IMR-90 (cell line): ENCODE measurements around the gene NEGR1. TPM values are rescaled to one million over a fixed set of nuclear protein-coding genes. Genes with fewer than 3 reads are reported as not detected.

Source experiments
- ATAC-seq: fragments of 200-7000 bp; cut with Tn5 transposase; 2 replicates; pipeline ENCODE4 v1.9.1; 2020; ENCODE audit warnings: low read depth, mild to moderate bottlenecking, moderate library complexity
- BruUV-seq: library from RNA; stranded (reverse); fragments of 400-500 nt; replicated peaks from 2 replicates; lab custom pipeline; 2021; lab: Mats Ljungman, UMichigan
- CTCF ChIA-PET: fragments of 300-600 bp; formaldehyde crosslinking; extraction: SDS; loops from one replicate; lab custom pipeline; 2021; ENCODE audit warnings: antibody characterized with exemption; lab: Yijun Ruan, JAX
- POLR2A ChIA-PET: fragments of 300-600 bp; sonication (Branson Sonifier 250); formaldehyde crosslinking; loops from one replicate; lab custom pipeline; 2022; ENCODE audit warnings: antibody characterized with exemption; ENCODE audit not compliant: unreplicated experiment; lab: Charles Lee
- DNase-seq: peaks from one replicate; pipeline ENCODE4 v3.0.0; 2013
- H2AFZ ChIP-seq: replicated peaks from 2 replicates; pipeline ENCODE3; 2013; ENCODE audit warnings: low read length, mild to moderate bottlenecking; ENCODE audit not compliant: poor library complexity
- H2AK5ac ChIP-seq: 2 replicates; pipeline ENCODE4 v1.6.1; 2013; ENCODE audit warnings: low read depth, low read length, inconsistent platforms
- H2AK9ac ChIP-seq: replicated peaks from 2 replicates; pipeline ENCODE3; 2013; ENCODE audit warnings: mild to moderate bottlenecking, low read depth, low read length, moderate library complexity; ENCODE audit not compliant: poor library complexity
- H2BK120ac ChIP-seq: 2 replicates; pipeline ENCODE4 v1.6.1; 2013; ENCODE audit warnings: low read depth, low read length, inconsistent platforms
- H2BK15ac ChIP-seq: 3 replicates; pipeline ENCODE4 v1.6.1; 2013; ENCODE audit warnings: low read depth, low read length, inconsistent platforms
- H2BK20ac ChIP-seq: 2 replicates; pipeline ENCODE4 v1.6.1; 2013; ENCODE audit warnings: low read depth, mild to moderate bottlenecking, inconsistent platforms, low read length, moderate library complexity
- H2BK5ac ChIP-seq: 2 replicates; pipeline ENCODE4 v1.6.1; 2013; ENCODE audit warnings: mild to moderate bottlenecking, low read depth, low read length, inconsistent platforms; ENCODE audit not compliant: poor library complexity, severe bottlenecking
- H3K14ac ChIP-seq: replicated peaks from 2 replicates; pipeline ENCODE4 v1.6.1; 2013; ENCODE audit warnings: low read depth, low read length, inconsistent platforms
- H3K18ac ChIP-seq: 2 replicates; pipeline ENCODE4 v1.6.1; 2013; ENCODE audit warnings: low read depth, low read length, control low read depth
- H3K23ac ChIP-seq: 2 replicates; pipeline ENCODE4 v1.6.1; 2013; ENCODE audit warnings: low read depth, low read length, inconsistent platforms
- H3K27ac ChIP-seq: 2 replicates; pipeline ENCODE4 v1.5.1; 2013; ENCODE audit warnings: mild to moderate bottlenecking, control low read depth, low read length; ENCODE audit not compliant: insufficient read depth
- H3K27me3 ChIP-seq: 2 replicates; pipeline ENCODE4 v1.6.1; 2013; ENCODE audit warnings: low read length; ENCODE audit not compliant: control insufficient read depth, insufficient read depth
- H3K36me3 ChIP-seq: 2 replicates; pipeline ENCODE4 v1.6.1; 2013; ENCODE audit warnings: low read length, mixed read lengths; ENCODE audit not compliant: control insufficient read depth, insufficient read depth
- H3K4ac ChIP-seq: 2 replicates; pipeline ENCODE4 v1.6.1; 2013; ENCODE audit warnings: low read depth, low read length, inconsistent platforms
- H3K4me1 ChIP-seq: 2 replicates; pipeline ENCODE4 v1.6.1; 2013; ENCODE audit warnings: low read length, mixed read lengths; ENCODE audit not compliant: control insufficient read depth, insufficient read depth
- H3K4me2 ChIP-seq: 2 replicates; pipeline ENCODE4 v1.6.1; 2013; ENCODE audit warnings: low read depth, mild to moderate bottlenecking, control low read depth, low read length, moderate library complexity
- H3K4me3 ChIP-seq: 2 replicates; pipeline ENCODE4 v1.5.1; 2013; ENCODE audit warnings: low read depth, mild to moderate bottlenecking, control low read depth, low read length, moderate library complexity; ENCODE audit not compliant: insufficient read depth
- H3K56ac ChIP-seq: 2 replicates; pipeline ENCODE4 v1.6.1; 2013; ENCODE audit warnings: low read length, inconsistent platforms; ENCODE audit not compliant: insufficient read depth; ENCODE audit errors: extremely low read depth
- H3K79me1 ChIP-seq, 2 experiments: 2 replicates each; pipeline ENCODE4 v1.6.1; 2013; ENCODE audit warnings: low read length in 2 of 2, inconsistent platforms in 1 of 2, low read depth in 1 of 2
- H3K9ac ChIP-seq: 2 replicates; pipeline ENCODE4 v1.6.1; 2013; ENCODE audit warnings: low read depth, low read length, control low read depth
- H3K9me1 ChIP-seq: 2 replicates; pipeline ENCODE4 v1.6.1; 2013; ENCODE audit warnings: low read length, inconsistent platforms; ENCODE audit not compliant: insufficient read depth
- H3K9me3 ChIP-seq: 2 replicates; pipeline ENCODE4 v1.6.1; 2013; ENCODE audit warnings: low read length; ENCODE audit not compliant: control insufficient read depth, insufficient read depth
- H4K20me1 ChIP-seq: 2 replicates; pipeline ENCODE4 v1.6.1; 2013; ENCODE audit warnings: low read length, inconsistent platforms; ENCODE audit not compliant: insufficient read depth
- H4K5ac ChIP-seq: 2 replicates; pipeline ENCODE4 v1.6.1; 2013; ENCODE audit warnings: mild to moderate bottlenecking, low read depth, low read length, control low read depth
- H4K8ac ChIP-seq, 2 experiments: 2 replicates each; pipeline ENCODE4 v1.6.1; 2013; ENCODE audit warnings: low read depth in 2 of 2, low read length in 2 of 2, control low read depth in 1 of 2, inconsistent platforms in 1 of 2
- H4K91ac ChIP-seq: 2 replicates; pipeline ENCODE4 v1.6.1; 2013; ENCODE audit warnings: low read depth, low read length, inconsistent platforms; ENCODE audit not compliant: insufficient read depth
- BHLHE40 ChIP-seq: fragments of 150-350 bp; IDR thresholded peaks from 2 replicates; pipeline ENCODE4 v1.6.1; 2016; ENCODE audit warnings: mild to moderate bottlenecking, low read depth, low read length
- CEBPB ChIP-seq: IDR thresholded peaks from 2 replicates; pipeline ENCODE4 v1.6.1; 2012; ENCODE audit warnings: low read depth, low read length, improper control_type of control experiment
- CHD1 ChIP-seq: IDR thresholded peaks from 2 replicates; pipeline ENCODE4 v1.6.1; 2012; ENCODE audit warnings: low read depth, low read length, improper control_type of control experiment
- CTCF ChIP-seq: conservative IDR thresholded peaks from 2 replicates; pipeline ENCODE4 v1.5.1; 2012; ENCODE audit warnings: mild to moderate bottlenecking, low read depth, low read length, improper control_type of control experiment
- ELK1 ChIP-seq: fragments of 150-350 bp; IDR thresholded peaks from 2 replicates; pipeline ENCODE4 v1.6.1; 2016; ENCODE audit warnings: low read depth, mild to moderate bottlenecking, low read length, moderate library complexity, borderline replicate concordance
- FOS ChIP-seq: fragments of 150-350 bp; IDR thresholded peaks from 2 replicates; pipeline ENCODE4 v1.6.1; 2016; ENCODE audit warnings: low read depth, low read length
- MAFK ChIP-seq: IDR thresholded peaks from 2 replicates; pipeline ENCODE4 v1.6.1; 2012; ENCODE audit warnings: low read depth, low read length, improper control_type of control experiment
- MAZ ChIP-seq: IDR thresholded peaks from 2 replicates; pipeline ENCODE4 v1.6.1; 2012; ENCODE audit warnings: low read depth, mild to moderate bottlenecking, low read length, improper control_type of control experiment, moderate library complexity, borderline replicate concordance
- MXI1 ChIP-seq: IDR thresholded peaks from 2 replicates; pipeline ENCODE4 v1.6.1; 2012; ENCODE audit warnings: low read depth, mild to moderate bottlenecking, low read length, moderate library complexity, borderline replicate concordance
- NFE2L2 ChIP-seq: fragments of 150-350 bp; IDR thresholded peaks from 2 replicates; pipeline ENCODE4 v1.6.1; 2016; ENCODE audit warnings: low read depth, mild to moderate bottlenecking, low read length
- POLR2A ChIP-seq: IDR thresholded peaks from 2 replicates; pipeline ENCODE4 v1.6.1; 2012; ENCODE audit warnings: mild to moderate bottlenecking, low read depth, low read length
- RAD21 ChIP-seq: IDR thresholded peaks from 2 replicates; pipeline ENCODE4 v1.6.1; 2012; ENCODE audit warnings: low read length, improper control_type of control experiment
- RCOR1 ChIP-seq: IDR thresholded peaks from 2 replicates; pipeline ENCODE4 v1.6.1; 2012; ENCODE audit warnings: mild to moderate bottlenecking, low read length, improper control_type of control experiment; ENCODE audit not compliant: insufficient replicate concordance
- RFX5 ChIP-seq: IDR thresholded peaks from 2 replicates; pipeline ENCODE4 v1.8.0; 2012; ENCODE audit warnings: low read depth, mild to moderate bottlenecking, low read length, moderate library complexity
- SMC3 ChIP-seq: fragments of 150-350 bp; IDR thresholded peaks from 2 replicates; pipeline ENCODE4 v1.6.1; 2016; ENCODE audit warnings: low read depth, mild to moderate bottlenecking, antibody characterized with exemption, low read length, moderate library complexity
- WGBS, 2 experiments: methylation state at CpG; one replicate each; pipeline versions ENCODE4 v1.1.5 to v1.1.7; 2013; ENCODE audit warnings: missing lambda C conversion rate in 2 of 2; ENCODE audit not compliant: insufficient read length in 1 of 2; ENCODE audit errors: extremely low coverage in 2 of 2; 5-methylcytosine and 5-hydroxymethylcytosine counted together
- dilution Hi-C: fragments of 300-500 bp; cut with HindIII; formaldehyde crosslinking; loops from one replicate; pipeline ENCODE4 v1.14.3; 2018; ENCODE audit warnings: low sequenced_read_pairs; ENCODE audit not compliant: unreplicated experiment
- in situ Hi-C: fragments of 300-500 bp; cut with MboI; formaldehyde crosslinking; loops from 3 replicates; pipeline ENCODE4 v1.14.3; 2019; ENCODE audit warnings: low sequenced_read_pairs, inconsistent platforms, mixed read lengths
- intact Hi-C: fragments of 100-400 bp; cut with micrococcal nuclease; formaldehyde crosslinking; loops from 2 replicates; pipeline ENCODE4 v1.10.0; 2022
- polyA plus RNA-seq, 3 experiments: library from polyadenylated mRNA; depleted of rRNA; stranded (reverse); fragments of >200 nt; gene quantifications; 2 replicates each; pipeline ENCODE4 v1.2.3, GENCODE V29; 2012; ENCODE audit warnings: low replicate concordance in 1 of 3
- total RNA-seq: library from RNA; depleted of rRNA; stranded (reverse); fragments of >200 nt; gene quantifications from 2 replicates; pipeline ENCODE4 v1.2.3, GENCODE V29; 2012
- TF ChIP-seq, protein P1 (sequence below): fragments of 150-350 bp; IDR thresholded peaks from 2 replicates; pipeline ENCODE4 v1.6.1; 2017; ENCODE audit warnings: mild to moderate bottlenecking, antibody characterized with exemption, low read length, low read depth

The NEGR1 gene
- total and polyA plus RNA-seq, 2 of the 4 experiments (the other 2 are of a cell fraction) = 5.1 to 9.1 TPM

GRCh38 chr1:71695084-71695483 is 587.3 kb downstream of the NEGR1 start:
- H4K5ac ChIP-seq = no peak overlapping the region
- no peak overlapping the region for H2AFZ ChIP-seq
- intact Hi-C loops = no loop called here
- H3K9ac ChIP-seq = no peak overlapping the region
- H4K91ac ChIP-seq = no peak overlapping the region
- H2BK15ac ChIP-seq = no peak overlapping the region
- no CpG with 5 or more reads among the region's 1 CpG for WGBS, 2 experiments
- no peak overlapping the region for H3K14ac ChIP-seq
- no peaks in the 10 kb centered on the region for H3K36me3 ChIP-seq
- H4K8ac ChIP-seq = no peak overlapping the region
- H3K9me1 ChIP-seq = no peaks in the 10 kb centered on the region
- no peaks in the 10 kb centered on the region for H3K4me1 ChIP-seq
- no peak overlapping the region for H2AK9ac ChIP-seq
- ChIA-PET CTCF (no interaction called here), POLR2A (no interaction called here)
- no peak overlapping the region for H2BK5ac ChIP-seq
- no peak overlapping the region for H2BK20ac ChIP-seq
- H2BK120ac ChIP-seq = no peak overlapping the region
- DNase-seq = no peak
- in situ Hi-C loops = no loop called here
- BruUV-seq = no TSS peak
- no peak overlapping the region for H3K4me2 ChIP-seq
- dilution Hi-C loops = no loop called here
- no peaks in the 10 kb centered on the region for H3K79me1 ChIP-seq
- H4K20me1 ChIP-seq = no peaks in the 10 kb centered on the region
- no peak overlapping the region for H3K23ac ChIP-seq
- H3K27ac ChIP-seq = no peak overlapping the region
- TF ChIP-seq CHD1 (no peak), RFX5 (no peak), CEBPB (no peak), RAD21 (no peak), FOS (no peak), ELK1 (no peak), CTCF (no peak), RCOR1 (no peak), SMC3 (no peak), MXI1 (no peak), POLR2A (no peak), BHLHE40 (no peak), MAZ (no peak), NFE2L2 (no peak), MAFK (no peak)
- TF ChIP-seq, protein P1, sequence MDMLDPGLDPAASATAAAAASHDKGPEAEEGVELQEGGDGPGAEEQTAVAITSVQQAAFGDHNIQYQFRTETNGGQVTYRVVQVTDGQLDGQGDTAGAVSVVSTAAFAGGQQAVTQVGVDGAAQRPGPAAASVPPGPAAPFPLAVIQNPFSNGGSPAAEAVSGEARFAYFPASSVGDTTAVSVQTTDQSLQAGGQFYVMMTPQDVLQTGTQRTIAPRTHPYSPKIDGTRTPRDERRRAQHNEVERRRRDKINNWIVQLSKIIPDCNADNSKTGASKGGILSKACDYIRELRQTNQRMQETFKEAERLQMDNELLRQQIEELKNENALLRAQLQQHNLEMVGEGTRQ = no peak
- H3K56ac ChIP-seq = no peak overlapping the region
- H2AK5ac ChIP-seq = no peak overlapping the region
- H3K27me3 ChIP-seq = no peaks in the 10 kb centered on the region
- no peak overlapping the region for H3K4ac ChIP-seq
- H3K4me3 ChIP-seq = no peak overlapping the region
- ATAC-seq = no peak
- H3K9me3 ChIP-seq = no peaks in the 10 kb centered on the region
- H3K18ac ChIP-seq = no peak overlapping the region
